Lower leg skin (tissue), 4 donors: ENCODE results near the gene LRRC72. TPM values are rescaled to one million over a fixed set of nuclear protein-coding genes. Genes with fewer than 3 reads are reported as not detected.

Source experiments
- DNase-seq, 2 donors: peaks; one replicate each; pipeline ENCODE4 v3.0.0-alpha.2; 2019; ENCODE audit warnings: low spot score in 2 of 2
- H3K4me3 ChIP-seq: fragments of 200-600 bp; sonication (generic); 2 replicates; pipeline ENCODE4 v1.5.1; 2017; ENCODE audit warnings: mild to moderate bottlenecking, low read depth; ENCODE audit not compliant: poor library complexity, severe bottlenecking
- CTCF ChIP-seq, 3 donors: fragments of 450-650 bp; IDR thresholded peaks; one replicate each; pipeline ENCODE4 v1.5.1; 2016; ENCODE audit warnings: antibody characterized with exemption in 3 of 3, mild to moderate bottlenecking in 3 of 3, moderate library complexity in 2 of 3
- POLR2A ChIP-seq, 2 donors: fragments of 450-650 bp; IDR thresholded peaks; one replicate each; pipeline ENCODE4 v1.6.1; 2016 to 2017; ENCODE audit warnings: antibody characterized with exemption in 2 of 2, mild to moderate bottlenecking in 1 of 2, moderate library complexity in 1 of 2
- WGBS, 2 donors: methylation state at CpG; one replicate each; pipeline ENCODE4 v1.1.5; 2018; 5-methylcytosine and 5-hydroxymethylcytosine counted together
- intact Hi-C: fragments of 100-400 bp; cut with DNase I; formaldehyde crosslinking; loops from one replicate; pipeline ENCODE4 v1.15.0; 2023; ENCODE audit warnings: low total_unique reads
- total RNA-seq, 4 donors: library from RNA; depleted of rRNA; stranded (reverse); fragments of >200 nt; gene quantifications; one replicate each; pipeline ENCODE4 v1.1.0, GENCODE V29; 2016

Gene LRRC72
- total RNA-seq, 4 donors from 2014 or later = not detected

GRCh38 chr7:16581286-16581685 is 54.7 kb downstream of the LRRC72 start:
- TF ChIP-seq CTCF (IDR thresholded peaks at IDR 0.05) (no peak), POLR2A (IDR thresholded peaks at IDR 0.05) (no peak)
- 39 to 55% methylated on average over 1 of the region's 1 CpG for WGBS, 2 donors
- no peak overlapping the region for H3K4me3 ChIP-seq
- intact Hi-C loops = no loop called here
- DNase-seq = no peak

GRCh38 chr7:16583834-16584233 is 57.2 kb downstream of the LRRC72 start:
- TF ChIP-seq POLR2A (IDR thresholded peaks at IDR 0.05) = no peak
- H3K4me3 ChIP-seq = no peak overlapping the region
- no peak for DNase-seq
- WGBS, 2 donors = 94 to 100% methylated on average over 5 to 7 of the region's 7 CpGs
- intact Hi-C loops = no loop called here

- TF ChIP-seq POLR2A (IDR thresholded peaks at IDR 0.05) = no peak
- no peak for TF ChIP-seq CTCF (IDR thresholded peaks at IDR 0.05)
- no peak for DNase-seq
- 92 to 94% methylated on average over 17 of the region's 17 CpGs for WGBS, 2 donors
- intact Hi-C loops = no loop called here
- no peak overlapping the region for H3K4me3 ChIP-seq
These were observed 58.9 kb downstream of the LRRC72 start for GRCh38 chr7:16585540-16585939.

- TF ChIP-seq POLR2A (IDR thresholded peaks at IDR 0.05) = no peak
- no peak for DNase-seq
- H3K4me3 ChIP-seq = no peak overlapping the region
- intact Hi-C loops = no loop called here
- WGBS, 2 donors = 87 to 94% methylated on average over 41 to 42 of the region's 42 CpGs
These were observed 59.7 kb downstream of the LRRC72 start for GRCh38 chr7:16586081-16586874.

- intact Hi-C loops = no loop called here
- TF ChIP-seq CTCF (IDR thresholded peaks at IDR 0.05) (no peak), POLR2A (IDR thresholded peaks at IDR 0.05) (no peak)
- H3K4me3 ChIP-seq = no peak overlapping the region
- DNase-seq = no peak
- 88 to 93% methylated on average over 3 of the region's 3 CpGs for WGBS, 2 donors
These were observed 60.5 kb downstream of the LRRC72 start for GRCh38 chr7:16587129-16587528.

GRCh38 chr7:16587790-16588189 is 61.2 kb downstream of the LRRC72 start:
- H3K4me3 ChIP-seq = no peak overlapping the region
- intact Hi-C loops = no loop called here
- DNase-seq = no peak

More at GRCh38 chr7:16587790-16588189, 61.2 kb downstream of the LRRC72 start:
- no peak for TF ChIP-seq POLR2A (IDR thresholded peaks at IDR 0.05)
- no peak for TF ChIP-seq CTCF (IDR thresholded peaks at IDR 0.05)
- WGBS, 2 donors = 47 to 58% methylated on average over 6 of the region's 6 CpGs
